GM12878 (cell line): ENCODE measurements around the gene NAV2. TPM values are rescaled to one million over a fixed set of nuclear protein-coding genes. Genes with fewer than 3 reads are reported as not detected.

Source experiments
- ATAC-seq: fragments of 200-7000 bp; cut with Tn5 transposase; 3 replicates; pipeline ENCODE4 v1.9.1; 2020; ENCODE audit warnings: mild to moderate bottlenecking, moderate library complexity
- BruUV-seq: library from RNA; stranded (reverse); fragments of 400-500 nt; replicated peaks from 2 replicates; lab custom pipeline; 2021; lab: Mats Ljungman, UMichigan
- CTCF ChIA-PET: fragments of 300-600 bp; sonication (Branson Sonifier 250); formaldehyde crosslinking; extraction: SDS; loops from one replicate; lab custom pipeline; 2021; ENCODE audit warnings: inconsistent platforms; lab: Yijun Ruan, JAX
- POLR2A ChIA-PET: fragments of 350-600 bp; formaldehyde crosslinking; extraction: SDS; loops from one replicate; lab custom pipeline; 2021; ENCODE audit warnings: inconsistent platforms; lab: Charles Lee
- RAD21 ChIA-PET: fragments of 300-600 bp; sonication (Branson Sonifier 250); formaldehyde crosslinking; loops from one replicate; lab custom pipeline; 2023; ENCODE audit warnings: antibody characterized with exemption; ENCODE audit not compliant: unreplicated experiment; lab: Charles Lee
- SMC1A ChIA-PET: fragments of 300-600 bp; sonication (Branson Sonifier 250); formaldehyde crosslinking; loops from one replicate; lab custom pipeline; 2023; ENCODE audit not compliant: unreplicated experiment, uncharacterized antibody; lab: Charles Lee
- DNase-seq: peaks from one replicate; pipeline ENCODE4 v3.0.0-alpha.2; 2011; ENCODE audit warnings: low read depth, low spot score
- FAIRE-seq: peaks from 3 replicates; lab custom pipeline; 2011; peaks lifted over from hg19 to GRCh38; lab: Jason Lieb, UNC
- H2AFZ ChIP-seq: 2 replicates; pipeline ENCODE4 v1.6.0; 2011; ENCODE audit warnings: low read depth, low read length, control low read depth; ENCODE audit not compliant: control insufficient read depth
- H3K27ac ChIP-seq: 2 replicates; pipeline ENCODE4 v1.5.1; 2011; ENCODE audit warnings: control low read depth; ENCODE audit not compliant: control insufficient read depth, insufficient read depth
- H3K27me3 ChIP-seq, 2 experiments: replicated peaks in 1 of 2; 2 replicates each; pipeline versions ENCODE4 v1.6.0 to v1.6.1; 2011; ENCODE audit warnings: low read length in 1 of 2; ENCODE audit not compliant: control insufficient read depth in 2 of 2, insufficient read depth in 2 of 2
- H3K36me3 ChIP-seq, 2 experiments: 2 replicates each; pipeline ENCODE4 v1.5.1; 2011; ENCODE audit warnings: low read length in 1 of 2; ENCODE audit not compliant: control insufficient read depth in 2 of 2, insufficient read depth in 2 of 2
- H3K4me1 ChIP-seq: 2 replicates; pipeline ENCODE4 v1.6.1; 2011; ENCODE audit warnings: mild to moderate bottlenecking, low read length, moderate library complexity, mixed read lengths; ENCODE audit not compliant: control insufficient read depth, insufficient read depth
- H3K4me2 ChIP-seq: 2 replicates; pipeline ENCODE4 v1.6.0; 2011; ENCODE audit warnings: control low read depth; ENCODE audit not compliant: control insufficient read depth, insufficient read depth
- H3K4me3 ChIP-seq: fragments of 200-600 bp; sonication (generic); 2 replicates; pipeline ENCODE4 v1.5.1; 2016
- H3K79me2 ChIP-seq: 2 replicates; pipeline ENCODE4 v1.6.0; 2011; ENCODE audit warnings: low read length; ENCODE audit not compliant: control insufficient read depth, insufficient read depth
- H3K9ac ChIP-seq: 2 replicates; pipeline ENCODE4 v1.8.0; 2011; ENCODE audit warnings: low read length, control low read depth, mixed read lengths; ENCODE audit not compliant: control insufficient read depth, insufficient read depth
- H3K9me3 ChIP-seq: replicated peaks from 3 replicates; pipeline ENCODE4 v1.5.1; 2011; ENCODE audit warnings: mild to moderate bottlenecking, low read length; ENCODE audit not compliant: control insufficient read depth, insufficient read depth
- H4K20me1 ChIP-seq: 2 replicates; pipeline ENCODE4 v1.6.0; 2011; ENCODE audit not compliant: control insufficient read depth, insufficient read depth
- CBFB ChIP-seq: IDR thresholded peaks from 2 replicates; pipeline ENCODE4 v1.6.1; 2016; ENCODE audit warnings: antibody characterized with exemption, low read depth
- KDM1A ChIP-seq: fragments of 200-600 bp; sonication (generic); IDR thresholded peaks from 2 replicates; pipeline ENCODE4 v1.6.1; 2016; ENCODE audit warnings: borderline replicate concordance
- MEF2A ChIP-seq: IDR thresholded peaks from 2 replicates; pipeline ENCODE4 v1.6.1; 2011; ENCODE audit warnings: low read depth, mild to moderate bottlenecking, low read length, moderate library complexity; ENCODE audit not compliant: insufficient read depth
- NRF1 ChIP-seq: conservative IDR thresholded peaks from 2 replicates; pipeline ENCODE4 v1.6.1; 2011; ENCODE audit warnings: mild to moderate bottlenecking, low read depth, low read length, improper control_type of control experiment
- RCOR1 ChIP-seq: conservative IDR thresholded peaks from 2 replicates; pipeline ENCODE4 v1.6.1; 2012; ENCODE audit warnings: low read depth, low read length, improper control_type of control experiment
- RFX5 ChIP-seq: IDR thresholded peaks from 2 replicates; pipeline ENCODE4 v1.6.1; 2011; ENCODE audit warnings: low read depth, low read length, improper control_type of control experiment
- SREBF1 ChIP-seq: IDR thresholded peaks from 2 replicates; pipeline ENCODE4 v1.6.1; 2012; ENCODE audit warnings: mild to moderate bottlenecking, low read length
- WGBS: methylation state at CpG from one replicate; pipeline ENCODE4 v1.1.6; 2016; ENCODE audit warnings: low lambda C conversion rate; ENCODE audit not compliant: insufficient replicate concordance, insufficient coverage; ENCODE audit errors: missing lambda C conversion rate; 5-methylcytosine and 5-hydroxymethylcytosine counted together
- in situ Hi-C: fragments of 300-500 bp; cut with MboI; formaldehyde crosslinking; loops from 9 replicates; pipeline ENCODE4 v1.14.3; 2018; ENCODE audit warnings: mixed read lengths
- intact Hi-C: fragments of 100-400 bp; cut with micrococcal nuclease; formaldehyde crosslinking; loops from one replicate; pipeline ENCODE4 v1.14.2; 2022; ENCODE audit not compliant: unreplicated experiment
- polyA plus RNA-seq, 11 experiments: library from polyadenylated mRNA; depleted of rRNA in 4 of 11; unstranded in 6 of 11; stranded (reverse) in 5 of 11; fragments of >200 nt; fragmentation: Nextera tagmentation in 4 of 11; fragmentation: Illumina TruSeq in 1 of 11; extraction: Ambion mirVana in 4 of 11; extraction: Trizol in 1 of 11; gene quantifications; 1 replicate in 1 of 11; 2 replicates in 10 of 11; pipeline versions ENCODE4 v1.2.1 to v1.2.3, GENCODE V29; 2011 to 2016; ENCODE audit warnings: inconsistent platforms in 2 of 11, missing spikeins in 2 of 11, low read depth in 1 of 11
- total RNA-seq, 4 experiments: library from RNA; depleted of rRNA in 3 of 4; stranded (reverse); fragments of >200 nt in 3 of 4; fragmentation: Illumina TruSeq in 1 of 4; extraction: Trizol in 1 of 4; gene quantifications; 2 replicates each; pipeline versions ENCODE4 v1.2.1 to v1.2.3, GENCODE V29; 2013 to 2021
- TF ChIP-seq, protein P1 (sequence below): fragments of 450-650 bp; IDR thresholded peaks from 2 replicates; pipeline ENCODE4 v1.6.1; 2017; ENCODE audit warnings: mild to moderate bottlenecking, moderate library complexity
- TF ChIP-seq, protein P2 (sequence below): fragments of 450-650 bp; IDR thresholded peaks from 2 replicates; pipeline ENCODE4 v1.6.1; 2017; ENCODE audit warnings: mild to moderate bottlenecking, low read depth, inconsistent platforms; ENCODE audit not compliant: poor library complexity, severe bottlenecking
- TF ChIP-seq, protein P3 (sequence below): fragments of 450-650 bp; IDR thresholded peaks from 2 replicates; pipeline ENCODE4 v1.6.1; 2017; ENCODE audit warnings: mild to moderate bottlenecking, moderate library complexity

NAV2 gene
- total and polyA plus RNA-seq, 10 of the 15 experiments (the other 5 are each of a cell fraction or from before 2014, with no cell fraction given), result 0.35 to 6.1 (median 1.1) TPM

DNA sequence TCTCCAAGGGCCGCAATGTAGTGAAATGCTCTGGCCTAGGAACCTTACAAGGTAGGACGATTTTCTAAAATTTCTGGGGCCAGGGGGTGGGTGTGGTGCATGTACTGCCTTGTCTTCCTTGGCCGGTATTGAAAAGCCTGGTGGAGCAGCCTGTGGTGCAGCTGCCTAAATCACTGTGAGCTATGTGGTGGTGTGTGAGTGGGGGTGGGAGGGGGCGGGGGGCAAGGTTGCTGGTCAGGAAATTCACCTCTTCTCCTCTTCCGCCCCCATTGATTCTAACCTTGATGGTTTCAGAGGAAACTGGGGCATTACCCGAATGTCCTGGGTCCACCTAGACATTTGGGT is 310.4 kb downstream of the NAV2 start (continued):
- TF ChIP-seq, protein P1, sequence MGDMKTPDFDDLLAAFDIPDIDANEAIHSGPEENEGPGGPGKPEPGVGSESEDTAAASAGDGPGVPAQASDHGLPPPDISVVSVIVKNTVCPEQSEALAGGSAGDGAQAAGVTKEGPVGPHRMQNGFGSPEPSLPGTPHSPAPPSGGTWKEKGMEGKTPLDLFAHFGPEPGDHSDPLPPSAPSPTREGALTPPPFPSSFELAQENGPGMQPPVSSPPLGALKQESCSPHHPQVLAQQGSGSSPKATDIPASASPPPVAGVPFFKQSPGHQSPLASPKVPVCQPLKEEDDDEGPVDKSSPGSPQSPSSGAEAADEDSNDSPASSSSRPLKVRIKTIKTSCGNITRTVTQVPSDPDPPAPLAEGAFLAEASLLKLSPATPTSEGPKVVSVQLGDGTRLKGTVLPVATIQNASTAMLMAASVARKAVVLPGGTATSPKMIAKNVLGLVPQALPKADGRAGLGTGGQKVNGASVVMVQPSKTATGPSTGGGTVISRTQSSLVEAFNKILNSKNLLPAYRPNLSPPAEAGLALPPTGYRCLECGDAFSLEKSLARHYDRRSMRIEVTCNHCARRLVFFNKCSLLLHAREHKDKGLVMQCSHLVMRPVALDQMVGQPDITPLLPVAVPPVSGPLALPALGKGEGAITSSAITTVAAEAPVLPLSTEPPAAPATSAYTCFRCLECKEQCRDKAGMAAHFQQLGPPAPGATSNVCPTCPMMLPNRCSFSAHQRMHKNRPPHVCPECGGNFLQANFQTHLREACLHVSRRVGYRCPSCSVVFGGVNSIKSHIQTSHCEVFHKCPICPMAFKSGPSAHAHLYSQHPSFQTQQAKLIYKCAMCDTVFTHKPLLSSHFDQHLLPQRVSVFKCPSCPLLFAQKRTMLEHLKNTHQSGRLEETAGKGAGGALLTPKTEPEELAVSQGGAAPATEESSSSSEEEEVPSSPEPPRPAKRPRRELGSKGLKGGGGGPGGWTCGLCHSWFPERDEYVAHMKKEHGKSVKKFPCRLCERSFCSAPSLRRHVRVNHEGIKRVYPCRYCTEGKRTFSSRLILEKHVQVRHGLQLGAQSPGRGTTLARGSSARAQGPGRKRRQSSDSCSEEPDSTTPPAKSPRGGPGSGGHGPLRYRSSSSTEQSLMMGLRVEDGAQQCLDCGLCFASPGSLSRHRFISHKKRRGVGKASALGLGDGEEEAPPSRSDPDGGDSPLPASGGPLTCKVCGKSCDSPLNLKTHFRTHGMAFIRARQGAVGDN, result no peak
- TF ChIP-seq, protein P2, sequence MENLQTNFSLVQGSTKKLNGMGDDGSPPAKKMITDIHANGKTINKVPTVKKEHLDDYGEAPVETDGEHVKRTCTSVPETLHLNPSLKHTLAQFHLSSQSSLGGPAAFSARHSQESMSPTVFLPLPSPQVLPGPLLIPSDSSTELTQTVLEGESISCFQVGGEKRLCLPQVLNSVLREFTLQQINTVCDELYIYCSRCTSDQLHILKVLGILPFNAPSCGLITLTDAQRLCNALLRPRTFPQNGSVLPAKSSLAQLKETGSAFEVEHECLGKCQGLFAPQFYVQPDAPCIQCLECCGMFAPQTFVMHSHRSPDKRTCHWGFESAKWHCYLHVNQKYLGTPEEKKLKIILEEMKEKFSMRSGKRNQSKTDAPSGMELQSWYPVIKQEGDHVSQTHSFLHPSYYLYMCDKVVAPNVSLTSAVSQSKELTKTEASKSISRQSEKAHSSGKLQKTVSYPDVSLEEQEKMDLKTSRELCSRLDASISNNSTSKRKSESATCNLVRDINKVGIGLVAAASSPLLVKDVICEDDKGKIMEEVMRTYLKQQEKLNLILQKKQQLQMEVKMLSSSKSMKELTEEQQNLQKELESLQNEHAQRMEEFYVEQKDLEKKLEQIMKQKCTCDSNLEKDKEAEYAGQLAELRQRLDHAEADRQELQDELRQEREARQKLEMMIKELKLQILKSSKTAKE, result no peak
- TF ChIP-seq MEF2A, result no peak
- no peak for TF ChIP-seq NRF1

DNA sequence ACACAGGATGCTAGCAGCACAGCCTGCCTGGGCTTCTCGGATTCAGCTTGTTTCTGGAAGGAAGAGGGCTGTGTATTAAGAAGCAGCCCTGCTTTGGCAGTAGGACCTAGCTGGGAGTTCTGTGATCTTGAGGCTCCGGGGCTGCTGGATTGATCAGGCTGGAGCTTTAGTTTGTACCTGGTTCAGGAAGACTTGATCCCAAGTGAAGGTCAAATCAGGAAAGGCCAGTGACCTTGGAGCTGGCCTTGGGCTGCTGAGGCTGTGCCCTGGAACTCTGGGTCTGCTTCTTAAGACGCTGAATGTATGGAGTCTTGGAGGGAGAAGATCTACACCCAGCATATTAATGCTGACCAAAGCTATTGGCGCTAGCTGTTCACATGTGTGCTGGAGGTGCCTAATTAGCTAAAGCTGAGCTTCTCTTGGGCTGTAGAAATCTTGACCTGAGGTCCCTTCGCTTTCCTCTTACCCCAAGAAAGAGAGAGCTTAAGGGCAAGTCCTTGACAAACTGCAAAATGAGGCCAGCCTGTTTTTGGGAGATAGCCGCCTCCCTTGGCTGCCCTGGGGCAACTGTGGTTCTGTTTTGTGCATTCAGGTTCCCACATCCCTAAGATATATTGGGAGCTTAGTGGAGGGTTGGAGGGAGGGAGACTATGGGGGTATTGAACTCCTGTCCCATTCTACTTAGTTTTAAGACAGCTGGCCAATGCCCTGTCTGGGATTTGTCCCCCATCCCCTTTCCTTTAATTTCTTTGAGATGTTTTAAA is 311.7 kb downstream of the NAV2 start:
- no peak for FAIRE-seq
- TF ChIP-seq, protein P3, sequence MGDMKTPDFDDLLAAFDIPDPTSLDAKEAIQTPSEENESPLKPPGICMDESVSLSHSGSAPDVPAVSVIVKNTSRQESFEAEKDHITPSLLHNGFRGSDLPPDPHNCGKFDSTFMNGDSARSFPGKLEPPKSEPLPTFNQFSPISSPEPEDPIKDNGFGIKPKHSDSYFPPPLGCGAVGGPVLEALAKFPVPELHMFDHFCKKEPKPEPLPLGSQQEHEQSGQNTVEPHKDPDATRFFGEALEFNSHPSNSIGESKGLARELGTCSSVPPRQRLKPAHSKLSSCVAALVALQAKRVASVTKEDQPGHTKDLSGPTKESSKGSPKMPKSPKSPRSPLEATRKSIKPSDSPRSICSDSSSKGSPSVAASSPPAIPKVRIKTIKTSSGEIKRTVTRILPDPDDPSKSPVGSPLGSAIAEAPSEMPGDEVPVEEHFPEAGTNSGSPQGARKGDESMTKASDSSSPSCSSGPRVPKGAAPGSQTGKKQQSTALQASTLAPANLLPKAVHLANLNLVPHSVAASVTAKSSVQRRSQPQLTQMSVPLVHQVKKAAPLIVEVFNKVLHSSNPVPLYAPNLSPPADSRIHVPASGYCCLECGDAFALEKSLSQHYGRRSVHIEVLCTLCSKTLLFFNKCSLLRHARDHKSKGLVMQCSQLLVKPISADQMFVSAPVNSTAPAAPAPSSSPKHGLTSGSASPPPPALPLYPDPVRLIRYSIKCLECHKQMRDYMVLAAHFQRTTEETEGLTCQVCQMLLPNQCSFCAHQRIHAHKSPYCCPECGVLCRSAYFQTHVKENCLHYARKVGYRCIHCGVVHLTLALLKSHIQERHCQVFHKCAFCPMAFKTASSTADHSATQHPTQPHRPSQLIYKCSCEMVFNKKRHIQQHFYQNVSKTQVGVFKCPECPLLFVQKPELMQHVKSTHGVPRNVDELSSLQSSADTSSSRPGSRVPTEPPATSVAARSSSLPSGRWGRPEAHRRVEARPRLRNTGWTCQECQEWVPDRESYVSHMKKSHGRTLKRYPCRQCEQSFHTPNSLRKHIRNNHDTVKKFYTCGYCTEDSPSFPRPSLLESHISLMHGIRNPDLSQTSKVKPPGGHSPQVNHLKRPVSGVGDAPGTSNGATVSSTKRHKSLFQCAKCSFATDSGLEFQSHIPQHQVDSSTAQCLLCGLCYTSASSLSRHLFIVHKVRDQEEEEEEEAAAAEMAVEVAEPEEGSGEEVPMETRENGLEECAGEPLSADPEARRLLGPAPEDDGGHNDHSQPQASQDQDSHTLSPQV, result no peak
- TF ChIP-seq SREBF1 (no peak), RCOR1 (no peak), CBFB (no peak), KDM1A (no peak), RFX5 (no peak)

More for the DNA sequence above, 311.7 kb downstream of the NAV2 start:
- ChIA-PET CTCF (interaction anchor here (0.9 kb wide), 1 partner anchor 60 kb away, joined by 3 read pairs; no protein-coding TSS in a partner anchor), POLR2A (no interaction called here), SMC1A (interaction anchor here (0.8 to 1.2 kb wide), 2 partner anchors 13 to 84 kb away, joined by 3 read pairs; no protein-coding TSS in a partner anchor), RAD21 (no interaction called here)
- no peak overlapping the region for H3K9ac ChIP-seq
- DNase-seq, result no peak
- H3K4me3 ChIP-seq, result no peak overlapping the region
- H3K79me2 ChIP-seq, result no peaks in the 10 kb centered on the region
- BruUV-seq, result no TSS peak
- no peaks in the 10 kb centered on the region for H3K4me1 ChIP-seq
- 27% methylated on average over 6 of the region's 6 CpGs for WGBS
- intact Hi-C loops, result no loop called here
- H2AFZ ChIP-seq, result no peak overlapping the region
- in situ Hi-C loops, result no loop called here
- no peak for ATAC-seq
- H3K9me3 ChIP-seq, result no peaks in the 10 kb centered on the region
- H3K27me3 ChIP-seq, result peaks cover 0 to 6% of the 10 kb centered on the region in 2 experiments; a peak in 3 of 4 replicates
- H3K36me3 ChIP-seq, result no peaks in the 10 kb centered on the region
- H3K4me2 ChIP-seq, result no peak overlapping the region
- H3K27ac ChIP-seq, result no peak overlapping the region
- H4K20me1 ChIP-seq, result no peaks in the 10 kb centered on the region; the same call in 1 of the 2 replicates
